ENCODE results near the gene SAC3D1.

The SAC3D1 gene

GRCh38 chr11:65026810-65027209 lies 14.2 kb upstream of the SAC3D1 start:
- no peak for DNase-seq (ENCODE audit: low spot score)

GRCh38 chr11:65027213-65028067 lies 13.6 kb upstream of the SAC3D1 start, which contains the start of gene SNX15:
Gene SNX15 (plus strand): TSS chr11:65027439. CDS start chr11:65027538, 99 bp downstream.
- peak; percentile 97 for DNase-seq (ENCODE audit: low spot score)

DNA sequence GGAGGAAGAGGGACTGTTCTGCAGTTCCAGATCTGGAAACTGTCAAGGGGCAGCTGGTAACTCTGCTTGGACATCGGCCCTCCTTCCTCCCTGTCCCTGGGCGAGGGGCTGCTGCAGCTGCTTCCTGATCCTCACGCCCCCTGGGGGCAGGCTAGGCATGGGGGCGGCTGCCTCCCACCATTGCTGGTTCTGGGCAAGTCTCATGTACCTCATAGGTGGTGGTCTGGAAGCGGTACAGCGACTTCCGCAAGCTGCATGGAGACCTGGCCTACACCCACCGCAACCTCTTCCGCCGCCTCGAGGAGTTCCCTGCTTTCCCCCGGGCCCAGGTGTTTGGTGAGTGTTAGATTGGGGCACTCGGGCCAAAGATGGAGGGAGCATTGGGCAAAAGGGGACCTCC lies 8.8 kb upstream of the SAC3D1 start:
- DNase-seq (ENCODE audit: low spot score), result no peak

- no peak for DNase-seq (ENCODE audit: low spot score)
These were observed 6.6 kb upstream of the SAC3D1 start for GRCh38 chr11:65034423-65034822.

- no peak for DNase-seq (ENCODE audit: low spot score)
These were observed 5.4 kb upstream of the SAC3D1 start for GRCh38 chr11:65035579-65035978.

DNA sequence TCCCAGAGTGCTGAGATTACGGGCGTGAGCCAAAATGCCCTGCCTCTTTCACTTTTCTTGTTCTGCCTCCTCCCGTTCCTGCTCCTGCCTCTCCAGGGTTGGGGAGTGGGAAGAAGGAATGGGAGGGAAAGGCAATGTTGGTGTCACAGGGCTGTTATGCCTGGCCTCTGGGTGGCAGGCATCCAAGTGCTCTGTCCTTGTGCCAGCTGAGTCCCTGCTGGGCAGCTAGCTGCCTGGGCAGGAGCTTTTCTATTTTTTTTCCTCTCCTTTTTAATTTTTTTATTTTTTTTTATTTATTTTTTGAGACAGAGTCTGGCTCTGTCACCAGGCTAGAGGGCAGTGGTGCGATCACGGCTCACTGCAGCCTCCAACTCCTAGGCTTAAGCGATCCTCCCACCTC lies 4.1 kb upstream of the SAC3D1 start:
- no peak for DNase-seq (ENCODE audit: low spot score)

GRCh38 chr11:65040520-65040846 lies 527 bp upstream of the SAC3D1 start:
- DNase-seq (ENCODE audit: low spot score), result no peak

GRCh38 chr11:65042891-65043290 lies 1.9 kb downstream of the SAC3D1 start:
- no peak for DNase-seq (ENCODE audit: low spot score)

DNA sequence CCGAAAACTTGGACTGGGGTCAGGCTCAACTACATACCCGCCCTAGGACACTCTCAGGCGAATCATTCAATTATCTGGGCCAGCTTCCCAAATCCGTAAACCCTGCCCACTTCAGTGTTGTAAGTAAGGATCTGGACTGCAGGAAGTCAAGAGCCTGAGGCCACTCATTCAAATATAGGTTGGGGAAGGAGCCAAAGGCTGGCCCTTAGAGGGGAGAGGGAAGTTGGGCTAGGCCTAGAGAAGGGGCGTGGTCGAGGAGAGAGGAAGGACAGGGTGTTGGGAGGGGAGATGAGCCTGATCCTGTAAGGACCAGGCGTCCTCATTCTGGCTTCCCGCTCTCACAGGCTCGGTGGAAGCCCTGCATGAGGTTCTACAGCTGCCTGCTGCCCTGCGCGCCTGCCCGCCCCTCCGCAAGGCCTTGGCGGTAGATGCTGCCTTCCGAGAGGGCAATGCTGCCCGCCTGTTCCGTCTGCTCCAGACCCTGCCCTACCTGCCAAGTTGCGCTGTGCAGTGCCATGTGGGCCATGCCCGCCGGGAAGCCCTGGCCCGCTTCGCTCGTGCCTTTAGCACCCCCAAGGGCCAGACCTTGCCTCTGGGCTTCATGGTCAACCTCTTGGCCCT lies 3.0 kb downstream of the SAC3D1 start:
- no peak for DNase-seq (ENCODE audit: low spot score)

DNA sequence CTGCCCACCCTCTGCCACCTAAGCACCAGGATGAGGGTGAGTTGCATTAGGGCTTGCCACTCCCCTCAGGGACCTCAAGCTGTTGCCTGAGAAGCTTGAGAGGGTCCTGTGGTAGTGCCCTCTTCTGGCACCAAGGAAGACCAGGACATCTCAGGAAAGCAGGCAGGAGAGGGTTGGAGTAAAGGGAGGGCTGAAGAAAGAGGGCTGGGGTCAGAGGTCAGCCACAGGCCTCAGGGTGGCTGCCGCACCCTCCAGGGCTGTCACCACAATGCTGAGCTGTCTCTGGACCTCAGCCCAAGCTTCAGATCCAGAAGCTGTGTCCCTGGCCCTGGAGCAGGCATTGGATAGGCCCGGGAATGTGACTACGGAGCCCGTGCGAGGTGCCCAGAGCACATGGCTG lies 4.1 kb downstream of the SAC3D1 start:
- DNase-seq (ENCODE audit: low spot score), result no peak

- DNase-seq (ENCODE audit: low spot score), result no peak
These were observed 4.7 kb downstream of the SAC3D1 start for GRCh38 chr11:65045728-65046127.

GRCh38 chr11:65047581-65048422 lies 6.8 kb downstream of the SAC3D1 start:
- no peak for DNase-seq (ENCODE audit: low spot score)

DNA sequence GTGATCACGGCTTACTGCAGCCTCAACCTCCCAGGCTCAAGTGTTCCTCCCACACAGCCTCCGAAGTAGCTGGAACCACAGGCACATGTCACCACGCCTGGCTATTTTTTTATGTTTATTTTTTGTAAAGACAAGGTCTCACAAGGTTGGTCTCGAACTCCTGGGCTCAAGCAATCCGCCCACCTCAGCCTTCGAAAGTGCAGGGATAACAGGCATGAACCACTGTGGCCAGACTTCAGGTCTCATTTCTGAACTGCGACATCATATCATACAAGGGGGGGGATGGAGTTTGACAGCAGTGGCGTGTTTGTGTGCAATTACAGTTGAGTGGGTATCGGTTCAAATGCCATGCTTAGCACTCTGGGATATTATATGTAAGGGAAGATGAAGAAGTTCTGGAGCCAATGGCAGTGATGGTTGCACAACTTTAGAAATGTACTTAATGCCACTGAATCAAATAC lies 10.4 kb downstream of the SAC3D1 start:
- no peak for DNase-seq (ENCODE audit: low spot score)

DNA sequence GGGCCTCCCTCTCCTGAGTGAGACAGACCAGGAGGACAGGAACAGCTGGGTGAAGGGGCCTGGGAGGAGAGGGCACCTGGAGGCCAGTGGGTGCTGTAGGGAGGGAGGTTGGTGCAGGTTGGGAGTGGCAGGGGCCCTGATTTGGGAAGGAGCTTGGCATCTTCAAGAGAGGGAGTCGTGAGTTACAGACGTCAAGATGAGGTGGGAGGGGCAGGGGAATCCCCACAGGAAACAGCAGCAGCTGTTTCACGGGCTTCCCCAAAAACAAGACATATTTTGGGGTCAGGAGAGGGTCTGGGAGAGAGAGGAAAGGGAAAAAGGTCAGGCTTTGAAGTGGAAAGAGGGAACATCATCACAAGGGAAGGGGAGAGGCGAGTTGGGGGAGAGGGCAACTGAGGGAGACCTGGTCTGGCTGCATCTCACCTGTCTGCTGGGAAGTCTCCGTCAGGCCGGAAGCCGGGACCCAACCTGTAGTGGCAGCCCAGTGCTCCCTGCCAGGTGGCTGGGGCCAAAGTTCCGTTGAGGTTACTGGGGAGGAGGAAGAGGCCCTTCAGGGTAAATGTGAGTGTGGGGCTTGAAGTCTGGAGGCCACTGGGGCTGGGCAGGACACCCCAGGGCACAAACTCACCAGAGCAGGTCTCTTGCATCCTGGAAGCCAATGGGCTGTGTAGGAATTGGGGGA lies 13.0 kb downstream of the SAC3D1 start:
- DNase-seq (ENCODE audit: low spot score), result no peak

- no peak for DNase-seq (ENCODE audit: low spot score)
These were observed 14.5 kb downstream of the SAC3D1 start for GRCh38 chr11:65055538-65055937.

GRCh38 chr11:65056999-65057398 lies 16.0 kb downstream of the SAC3D1 start:
- no peak for DNase-seq (ENCODE audit: low spot score)

GRCh38 chr11:65057526-65057925 lies 16.5 kb downstream of the SAC3D1 start:
- no peak for DNase-seq (ENCODE audit: low spot score)

- DNase-seq (ENCODE audit: low spot score), result no peak
These were observed 17.0 kb downstream of the SAC3D1 start for GRCh38 chr11:65058012-65058411.

- DNase-seq (ENCODE audit: low spot score), result no peak
These were observed 17.5 kb downstream of the SAC3D1 start, which contains the start of gene NAALADL1 for GRCh38 chr11:65058419-65059054. Gene NAALADL1 (minus strand): TSS chr11:65058553. CDS start chr11:65058521, 32 bp downstream.

GRCh38 chr11:65059523-65059922 lies 18.5 kb downstream of the SAC3D1 start:
- DNase-seq (ENCODE audit: low spot score), result no peak
